Measurements from ENCODE around the gene TRAPPC14. TPM values are rescaled to one million over a fixed set of nuclear protein-coding genes. Genes with fewer than 3 reads are reported as not detected.
"Not testable (repeated sequence)": the region's sequence is repeated elsewhere in the genome, so short reads cannot be mapped to it uniquely, and the experiment has no call there.

TRAPPC14 gene
- total RNA-seq, 2 experiments from 2014 or later: 17.9 to 19.7 TPM

GRCh38 chr7:100185726-100186125 is 27.2 kb upstream of the TRAPPC14 start:
- no peaks in the 10 kb centered on the region for H3K9me3 Mint-ChIP-seq
- no peak overlapping the region for H3K4me3 Mint-ChIP-seq
- intact Hi-C loops (cut with micrococcal nuclease): loop anchor here (10.0 kb wide), 1 partner anchor 89 kb away; no protein-coding TSS in a partner anchor
- no peaks in the 10 kb centered on the region for H3K27me3 Mint-ChIP-seq
- H3K27ac Mint-ChIP-seq: no peak overlapping the region
- CTCF ChIA-PET: interaction anchor here (0.7 to 1.0 kb wide), 2 partner anchors 37 to 222 kb away, joined by 3 to 4 read pairs; partner anchors contain the start of gene LAMTOR4
- POLR2A ChIA-PET: no interaction called here
- no peak for DNase-seq
- H3K4me1 Mint-ChIP-seq (ENCODE audit: low read depth): peaks cover 28% of the 10 kb centered on the region
- H3K36me3 Mint-ChIP-seq: no peaks in the 10 kb centered on the region

- DNase-seq, H3K9me3 Mint-ChIP-seq, POLR2A ChIA-PET, H3K4me3 Mint-ChIP-seq, H3K36me3 Mint-ChIP-seq, H3K27me3 Mint-ChIP-seq, H3K27ac Mint-ChIP-seq: not testable (repeated sequence)
- intact Hi-C loops (cut with micrococcal nuclease): loop anchor here (10.0 kb wide), 1 partner anchor 92 kb away; no protein-coding TSS in a partner anchor
- peaks cover 26% of the 10 kb centered on the region for H3K4me1 Mint-ChIP-seq (ENCODE audit: low read depth)
- CTCF ChIA-PET: interaction anchor here (1.0 kb wide), 2 partner anchors 28 to 50 kb away, joined by 3 to 6 read pairs; no protein-coding TSS in a partner anchor
Observed at GRCh38 chr7:100183090-100183489, 24.6 kb upstream of the TRAPPC14 start.

GRCh38 chr7:100182616-100183015 is 24.1 kb upstream of the TRAPPC14 start:
- not testable (repeated sequence) for H3K4me3 Mint-ChIP-seq, H3K27me3 Mint-ChIP-seq, DNase-seq, H3K36me3 Mint-ChIP-seq, H3K9me3 Mint-ChIP-seq, H3K27ac Mint-ChIP-seq
- peaks cover 30% of the 10 kb centered on the region for H3K4me1 Mint-ChIP-seq (ENCODE audit: low read depth)
- ChIA-PET CTCF (interaction anchor here (0.6 to 1.0 kb wide), 3 partner anchors 28 to 240 kb away, joined by 3 to 6 read pairs (median 3); no protein-coding TSS in a partner anchor), POLR2A (interaction anchor here (0.6 kb wide), 1 partner anchor 225 kb away, joined by 3 read pairs; no protein-coding TSS in a partner anchor)
- intact Hi-C loops (cut with micrococcal nuclease): loop anchor here (10.0 kb wide), 1 partner anchor 92 kb away; no protein-coding TSS in a partner anchor

- intact Hi-C loops (cut with micrococcal nuclease): loop anchor here (10.0 kb wide), 1 partner anchor 95 kb away; no protein-coding TSS in a partner anchor
- H3K4me3 Mint-ChIP-seq, H3K9me3 Mint-ChIP-seq, H3K36me3 Mint-ChIP-seq, H3K27ac Mint-ChIP-seq, H3K27me3 Mint-ChIP-seq, DNase-seq, POLR2A ChIA-PET: not testable (repeated sequence)
- H3K4me1 Mint-ChIP-seq (ENCODE audit: low read depth): peaks cover 40% of the 10 kb centered on the region
- CTCF ChIA-PET: interaction anchor here (0.7 to 1.7 kb wide), 2 partner anchors 10 to 38 kb away, joined by 3 to 4 read pairs; no protein-coding TSS in a partner anchor
Observed at GRCh38 chr7:100180084-100180483, 21.6 kb upstream of the TRAPPC14 start.

- DNase-seq: peak; percentile 99
- Mint-ChIP-seq H3K4me1 (ENCODE audit: low read depth) (peaks cover 34% of the 10 kb centered on the region), H3K27me3 (no peaks in the 10 kb centered on the region), H3K9me3 (no peaks in the 10 kb centered on the region), H3K36me3 (no peaks in the 10 kb centered on the region), H3K4me3 (peak within 1 kb of the TSS; percentile 74), H3K27ac (no peak within 1 kb of the TSS)
- ChIA-PET CTCF (interaction anchor here (0.9 to 1.8 kb wide), 3 partner anchors 9 to 57 kb away, joined by 3 to 10 read pairs (median 3); partner anchors contain the start of gene GAL3ST4), POLR2A (interaction anchor here (1.3 kb wide), 1 partner anchor 29 kb away, joined by 4 read pairs; the partner anchor contains the start of gene LAMTOR4)
- intact Hi-C loops (cut with micrococcal nuclease): loop anchor here (1.0 to 5.0 kb wide), 3 partner anchors 8 to 45 kb away; partner anchors contain the start of gene LAMTOR4
Observed at GRCh38 chr7:100177045-100178001, 18.8 kb upstream of the TRAPPC14 start, which contains the start of the genes GPC2 and STAG3. GPC2 (minus strand) TSS chr7:100177381; CDS start chr7:100177199, 182 bp downstream. STAG3 (plus strand) TSS chr7:100177918; CDS start chr7:100180557, 2,639 bp downstream.

DNA sequence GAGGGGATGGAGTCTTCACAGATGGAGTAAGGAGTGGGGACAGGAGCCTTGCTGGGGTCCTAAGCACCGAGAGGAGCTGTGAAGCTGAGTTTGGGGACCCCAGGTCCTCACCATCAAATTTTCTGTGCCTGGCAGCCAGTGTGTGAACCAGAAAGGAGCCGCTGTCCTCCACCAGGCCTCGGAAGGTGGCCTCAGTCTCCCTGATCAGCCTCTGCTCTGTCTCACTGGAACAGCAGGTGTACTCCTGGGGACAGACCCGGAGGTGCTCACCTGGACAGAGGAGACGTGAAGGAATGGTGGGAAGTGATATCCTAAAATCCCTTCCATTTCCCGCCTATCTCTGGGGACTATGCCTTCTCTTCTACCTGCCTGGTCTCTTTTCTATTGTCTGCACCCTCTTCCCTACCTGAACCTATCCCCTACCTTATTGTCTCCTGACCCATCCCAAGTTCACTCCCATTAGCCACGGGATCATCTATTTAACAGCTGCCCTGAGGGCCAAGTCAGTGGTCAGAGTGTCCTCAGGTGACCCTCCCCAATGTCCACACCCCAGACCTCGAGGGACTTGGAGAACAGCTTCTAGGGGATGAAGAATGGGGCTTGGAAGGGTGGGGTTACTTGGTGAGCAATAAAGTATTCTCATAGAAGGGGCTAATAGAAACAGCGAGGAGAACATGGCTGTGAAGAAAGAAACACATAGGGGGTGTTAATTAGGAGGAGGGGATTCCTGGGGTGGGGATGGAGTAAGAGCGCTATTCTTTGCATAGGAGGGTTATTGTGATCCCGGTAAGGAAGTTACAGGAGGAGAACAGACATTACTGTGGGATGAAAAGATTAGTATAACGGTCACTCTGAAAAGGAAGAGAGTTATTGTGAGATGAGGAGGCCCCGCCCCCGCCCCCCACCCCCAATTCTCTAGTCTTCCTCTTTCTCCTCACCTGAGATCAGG is 17.8 kb upstream of the TRAPPC14 start:
- ChIA-PET CTCF (interaction anchor here (0.9 to 1.8 kb wide), 3 partner anchors 8 to 56 kb away, joined by 3 to 10 read pairs (median 3); partner anchors contain the start of gene GAL3ST4), POLR2A (interaction anchor here (1.3 kb wide), 1 partner anchor 28 kb away, joined by 4 read pairs; the partner anchor contains the start of gene LAMTOR4)
- no peaks in the 10 kb centered on the region for H3K9me3 Mint-ChIP-seq
- H3K4me3 Mint-ChIP-seq: peak overlapping the region; percentile 74
- H3K36me3 Mint-ChIP-seq: no peaks in the 10 kb centered on the region
- no peak for DNase-seq
- no peaks in the 10 kb centered on the region for H3K27me3 Mint-ChIP-seq
- peaks cover 29% of the 10 kb centered on the region for H3K4me1 Mint-ChIP-seq (ENCODE audit: low read depth)
- no peak overlapping the region for H3K27ac Mint-ChIP-seq
- intact Hi-C loops (cut with micrococcal nuclease): loop anchor here (1.0 to 5.0 kb wide), 3 partner anchors 7 to 46 kb away; partner anchors contain the start of gene LAMTOR4

- intact Hi-C loops (cut with micrococcal nuclease): loop anchor here (5.0 kb wide), 1 partner anchor 47 kb away; no protein-coding TSS in a partner anchor
- no peak for DNase-seq
- H3K4me3 Mint-ChIP-seq: no peak overlapping the region
- POLR2A ChIA-PET: no interaction called here
- H3K9me3 Mint-ChIP-seq: no peaks in the 10 kb centered on the region
- H3K36me3 Mint-ChIP-seq: no peaks in the 10 kb centered on the region
- H3K27me3 Mint-ChIP-seq: peaks cover 2% of the 10 kb centered on the region
- H3K4me1 Mint-ChIP-seq (ENCODE audit: low read depth): peaks cover 27% of the 10 kb centered on the region
- CTCF ChIA-PET: no interaction called here
- H3K27ac Mint-ChIP-seq: no peak overlapping the region
Observed at GRCh38 chr7:100175296-100175935, 16.9 kb upstream of the TRAPPC14 start.

DNA sequence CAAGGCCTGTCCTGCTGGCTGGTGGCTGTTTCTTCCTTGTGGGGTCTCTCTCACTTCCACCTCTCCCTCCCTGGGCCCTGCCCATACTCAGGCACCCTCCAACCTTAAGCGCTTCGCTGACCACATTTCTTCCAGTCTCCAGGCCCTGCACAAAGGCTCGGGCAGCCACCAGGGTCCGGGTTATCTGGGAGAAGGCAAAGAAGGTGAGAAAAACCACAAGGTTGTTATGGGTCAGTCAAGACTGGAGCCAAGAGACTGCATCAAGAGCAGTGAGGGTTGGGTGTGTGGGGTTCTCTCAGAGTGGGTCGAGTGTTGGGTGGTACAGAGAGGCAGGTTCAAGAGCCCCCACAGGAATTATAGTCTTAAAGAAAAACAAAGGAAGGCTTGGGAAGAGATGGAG is 16.1 kb upstream of the TRAPPC14 start:
- intact Hi-C loops (cut with micrococcal nuclease): no loop called here

GRCh38 chr7:100173806-100174495 is 15.4 kb upstream of the TRAPPC14 start:
- POLR2A ChIA-PET: no interaction called here
- intact Hi-C loops (cut with micrococcal nuclease): no loop called here
- no peak for DNase-seq
- CTCF ChIA-PET: interaction anchor here (1.0 kb wide), 1 partner anchor 234 kb away, joined by 3 read pairs; no protein-coding TSS in a partner anchor
- H3K27me3 Mint-ChIP-seq: peaks cover 2% of the 10 kb centered on the region
- no peak overlapping the region for H3K27ac Mint-ChIP-seq
- no peaks in the 10 kb centered on the region for H3K36me3 Mint-ChIP-seq
- H3K4me3 Mint-ChIP-seq: no peak overlapping the region
- no peaks in the 10 kb centered on the region for H3K9me3 Mint-ChIP-seq
- peaks cover 37% of the 10 kb centered on the region for H3K4me1 Mint-ChIP-seq (ENCODE audit: low read depth)

More for the DNA sequence above, 16.1 kb upstream of the TRAPPC14 start:
- POLR2A ChIA-PET: no interaction called here
- Mint-ChIP-seq H3K4me3 (no peak overlapping the region), H3K9me3 (no peaks in the 10 kb centered on the region), H3K4me1 (ENCODE audit: low read depth) (peaks cover 30% of the 10 kb centered on the region), H3K27ac (no peak overlapping the region), H3K36me3 (no peaks in the 10 kb centered on the region), H3K27me3 (peaks cover 2% of the 10 kb centered on the region)
- CTCF ChIA-PET: no interaction called here
- DNase-seq: no peak

GRCh38 chr7:100171840-100172239 is 13.3 kb upstream of the TRAPPC14 start:
- Mint-ChIP-seq H3K4me3 (peak overlapping the region; percentile 50), H3K27ac (no peak overlapping the region), H3K27me3 (peaks cover 2% of the 10 kb centered on the region), H3K4me1 (ENCODE audit: low read depth) (peaks cover 51% of the 10 kb centered on the region), H3K9me3 (no peaks in the 10 kb centered on the region), H3K36me3 (no peaks in the 10 kb centered on the region)
- ChIA-PET POLR2A (interaction anchor here (0.6 kb wide), 1 partner anchor 264 kb away, joined by 4 read pairs; no protein-coding TSS in a partner anchor), CTCF (no interaction called here)
- no peak for DNase-seq
- intact Hi-C loops (cut with micrococcal nuclease): no loop called here

All from activated CD4-positive, alpha-beta memory T cell treated with anti-CD3 and anti-CD28 coated beads for 36 hours (primary cell).